GM13977 (cell line): ENCODE results near the gene ZNF609.

Experiments
- DNase-seq: peaks from one replicate; pipeline ENCODE4 v3.0.0; 2012; ENCODE audit warnings: low spot score
- CTCF ChIP-seq: IDR thresholded peaks from 2 replicates; pipeline ENCODE4 v1.5.1; 2012; ENCODE audit warnings: mild to moderate bottlenecking, control low read depth; ENCODE audit not compliant: insufficient read depth; ENCODE audit errors: extremely low read depth, missing control alignments
- in situ Hi-C: fragments of 300-500 bp; cut with MboI; formaldehyde crosslinking; loops from one replicate; pipeline ENCODE4 v1.12.0; 2022; ENCODE audit warnings: low sequenced_read_pairs, low pct_unique_long_range_greater_than_20kb, mixed read lengths, inconsistent platforms; ENCODE audit not compliant: unreplicated experiment

The ZNF609 gene

GRCh38 chr15:64522226-64522823, 61.9 kb downstream of the ZNF609 start:
- in situ Hi-C loops: no loop called here
- no peak for TF ChIP-seq CTCF
- DNase-seq: no peak

GRCh38 chr15:64523240-64523639, 62.9 kb downstream of the ZNF609 start:
- no peak for TF ChIP-seq CTCF
- DNase-seq: no peak
- in situ Hi-C loops: no loop called here

GRCh38 chr15:64524778-64525177, 64.4 kb downstream of the ZNF609 start:
- no peak for TF ChIP-seq CTCF
- no peak for DNase-seq
- in situ Hi-C loops: no loop called here

GRCh38 chr15:64525828-64526530, 65.6 kb downstream of the ZNF609 start:
- in situ Hi-C loops: no loop called here
- no peak for TF ChIP-seq CTCF
- DNase-seq: no peak

GRCh38 chr15:64527263-64527984, 67.0 kb downstream of the ZNF609 start:
- DNase-seq: no peak
- in situ Hi-C loops: no loop called here
- TF ChIP-seq CTCF: no peak

- no peak for TF ChIP-seq CTCF
- in situ Hi-C loops: no loop called here
- DNase-seq: no peak
Measured at GRCh38 chr15:64528871-64529270, 68.5 kb downstream of the ZNF609 start.
